Measurements from ENCODE around the gene PRRG2.
"Not testable (repeated sequence)": the region's sequence is repeated elsewhere in the genome, so short reads cannot be mapped to it uniquely, and the experiment has no call there.

PRRG2 gene

GRCh38 chr19:49614096-49614833 lies 33.1 kb downstream of the PRRG2 start:
- no peak for DNase-seq

GRCh38 chr19:49615861-49616260 lies 34.7 kb downstream of the PRRG2 start:
- no peak for DNase-seq

- DNase-seq, result no peak
Observed at GRCh38 chr19:49616532-49616931, 35.4 kb downstream of the PRRG2 start.

GRCh38 chr19:49616945-49617344 lies 35.8 kb downstream of the PRRG2 start:
- no peak for DNase-seq

- DNase-seq, result not testable (repeated sequence)
Observed at GRCh38 chr19:49617860-49618259, 36.7 kb downstream of the PRRG2 start.

GRCh38 chr19:49624967-49625910 lies 44.1 kb downstream of the PRRG2 start:
- no peak for DNase-seq

GRCh38 chr19:49626226-49626625 lies 45.1 kb downstream of the PRRG2 start:
- no peak for DNase-seq

GRCh38 chr19:49629659-49630058 lies 48.5 kb downstream of the PRRG2 start:
- no peak for DNase-seq

GRCh38 chr19:49631014-49631588 lies 50.0 kb downstream of the PRRG2 start:
- DNase-seq, result peak; percentile 23

- no peak for DNase-seq
Observed at GRCh38 chr19:49631610-49632192, 50.6 kb downstream of the PRRG2 start.

- DNase-seq, result no peak
Observed at GRCh38 chr19:49632576-49632975, 51.5 kb downstream of the PRRG2 start.

GRCh38 chr19:49633273-49633672 lies 52.2 kb downstream of the PRRG2 start:
- DNase-seq, result not testable (repeated sequence)

GRCh38 chr19:49635530-49636232 lies 54.6 kb downstream of the PRRG2 start:
- DNase-seq, result peak; percentile 46

- peak; percentile 28 for DNase-seq
Observed at GRCh38 chr19:49636233-49636932, 55.3 kb downstream of the PRRG2 start.

- peak; percentile 65 for DNase-seq
Observed at GRCh38 chr19:49637821-49638738, 57.0 kb downstream of the PRRG2 start.

- DNase-seq, result peak; percentile 43
Observed at GRCh38 chr19:49639401-49640112, 58.4 kb downstream of the PRRG2 start.

GRCh38 chr19:49640113-49640898 lies 59.2 kb downstream of the PRRG2 start, which contains the start of gene RRAS:
Gene RRAS, minus strand, starts transcription at chr19:49640143. Its CDS starts 45 bp downstream, at chr19:49640098.
- peak; percentile 100 for DNase-seq
